AG10803 (cell line): ENCODE results near the gene FAM240B.

Experiments
- DNase-seq: peaks from one replicate; pipeline ENCODE4 v3.0.0; 2010; ENCODE audit warnings: low read depth
- H3K4me3 ChIP-seq: 2 replicates; pipeline ENCODE4 v1.5.1; 2011; ENCODE audit warnings: mild to moderate bottlenecking, low read length, control low read depth
- CTCF ChIP-seq: conservative IDR thresholded peaks from 2 replicates; pipeline ENCODE4 v1.5.1; 2011; ENCODE audit warnings: mild to moderate bottlenecking, low read length, control low read depth, inconsistent platforms

Gene FAM240B

GRCh38 chr9:38692707-38693106 lies 27.2 kb downstream of the FAM240B start:
- DNase-seq, result no peak

GRCh38 chr9:38690574-38690973 lies 29.4 kb downstream of the FAM240B start:
- no peak overlapping the region for H3K4me3 ChIP-seq
- TF ChIP-seq CTCF, result no peak
- no peak for DNase-seq

More at GRCh38 chr9:38692707-38693106, 27.2 kb downstream of the FAM240B start:
- H3K4me3 ChIP-seq, result no peak overlapping the region
- no peak for TF ChIP-seq CTCF

- DNase-seq, result peak; percentile 12
- TF ChIP-seq CTCF, result no peak
- H3K4me3 ChIP-seq, result no peak overlapping the region
Observed at GRCh38 chr9:38689678-38690077, 30.3 kb downstream of the FAM240B start.

- no peak for TF ChIP-seq CTCF
- H3K4me3 ChIP-seq, result no peak overlapping the region
- no peak for DNase-seq
Observed at GRCh38 chr9:38687992-38688391, 31.9 kb downstream of the FAM240B start.

GRCh38 chr9:38687389-38687842 lies 32.5 kb downstream of the FAM240B start:
- TF ChIP-seq CTCF, result no peak
- H3K4me3 ChIP-seq, result no peak overlapping the region
- DNase-seq, result no peak

GRCh38 chr9:38686933-38687332 lies 33.0 kb downstream of the FAM240B start:
- no peak overlapping the region for H3K4me3 ChIP-seq
- no peak for TF ChIP-seq CTCF
- DNase-seq, result no peak

GRCh38 chr9:38685535-38685934 lies 34.4 kb downstream of the FAM240B start:
- no peak for DNase-seq
- H3K4me3 ChIP-seq, result no peak overlapping the region
- no peak for TF ChIP-seq CTCF
